Fibroblast of lung (primary cell): ENCODE measurements around the gene CD46.

Experiments
- CTCF ChIP-seq, 2 donors: IDR thresholded peaks in 1 of 2; conservative IDR thresholded peaks in 1 of 2; 1 replicate in 1 of 2; 2 replicates in 1 of 2; pipeline ENCODE4 v1.5.1; 2011 to 2012; ENCODE audit warnings: low read length in 2 of 2, control low read depth in 1 of 2, inconsistent platforms in 1 of 2, low read depth in 1 of 2, mild to moderate bottlenecking in 1 of 2
- EZH2 ChIP-seq: IDR thresholded peaks from 2 replicates; pipeline ENCODE4 v1.5.1; 2012; ENCODE audit warnings: low read length, control low read depth, mild to moderate bottlenecking; ENCODE audit errors: missing control alignments

GRCh38 chr1:207815466-207815865, 63.6 kb downstream of the CD46 start:
- no peak for TF ChIP-seq EZH2
- no peak for TF ChIP-seq CTCF (conservative IDR thresholded peaks at IDR 0.05 in 1 of 2, IDR thresholded peaks at IDR 0.05 in 1 of 2; ENCODE audit: low read depth in 1 of 2, low read length in 2 of 2)
